GM18499 (cell line): ENCODE results near the gene SUSD5.
"Not testable (repeated sequence)": the region's sequence is repeated elsewhere in the genome, so short reads cannot be mapped to it uniquely, and the experiment has no call there.

Experiments
- ATAC-seq: cut with Tn5 transposase; IDR thresholded peaks from one replicate; pipeline ENCODE4 v1.9.1; 2021; ENCODE audit warnings: moderate number of reproducible peaks; ENCODE audit not compliant: insufficient read depth, unreplicated experiment

Gene SUSD5

GRCh38 chr3:33201195-33201594 is 17.4 kb downstream of the SUSD5 start:
- no peak for ATAC-seq

GRCh38 chr3:33196538-33196937 is 22.1 kb downstream of the SUSD5 start:
- no peak for ATAC-seq

- no peak for ATAC-seq
Measured at GRCh38 chr3:33194303-33194702, 24.3 kb downstream of the SUSD5 start.

- ATAC-seq, result no peak
Measured at GRCh38 chr3:33187368-33187634, 31.3 kb downstream of the SUSD5 start.

- ATAC-seq, result no peak
Measured at GRCh38 chr3:33186524-33187367, 31.9 kb downstream of the SUSD5 start.

GRCh38 chr3:33184863-33185262 is 33.7 kb downstream of the SUSD5 start:
- ATAC-seq, result no peak

GRCh38 chr3:33181641-33182040 is 37.0 kb downstream of the SUSD5 start:
- ATAC-seq, result not testable (repeated sequence)

GRCh38 chr3:33181229-33181628 is 37.4 kb downstream of the SUSD5 start:
- ATAC-seq, result no peak

GRCh38 chr3:33179132-33179531 is 39.5 kb downstream of the SUSD5 start:
- ATAC-seq, result no peak

GRCh38 chr3:33174711-33175414 is 43.7 kb downstream of the SUSD5 start:
- ATAC-seq, result no peak

GRCh38 chr3:33174095-33174494 is 44.5 kb downstream of the SUSD5 start:
- ATAC-seq, result no peak

GRCh38 chr3:33173672-33174071 is 44.9 kb downstream of the SUSD5 start:
- no peak for ATAC-seq

GRCh38 chr3:33173103-33173502 is 45.5 kb downstream of the SUSD5 start:
- no peak for ATAC-seq

- ATAC-seq, result no peak
Measured at GRCh38 chr3:33171580-33171979, 47.0 kb downstream of the SUSD5 start.

GRCh38 chr3:33170531-33170930 is 48.1 kb downstream of the SUSD5 start:
- ATAC-seq, result no peak

- ATAC-seq, result no peak
Measured at GRCh38 chr3:33167716-33168336, 50.8 kb downstream of the SUSD5 start.

GRCh38 chr3:33167284-33167683 is 51.3 kb downstream of the SUSD5 start:
- no peak for ATAC-seq

- no peak for ATAC-seq
Measured at GRCh38 chr3:33166095-33166494, 52.5 kb downstream of the SUSD5 start.

- no peak for ATAC-seq
Measured at GRCh38 chr3:33165372-33165771, 53.2 kb downstream of the SUSD5 start.

- not testable (repeated sequence) for ATAC-seq
Measured at GRCh38 chr3:33162621-33163020, 56.0 kb downstream of the SUSD5 start.

GRCh38 chr3:33159981-33160380 is 58.6 kb downstream of the SUSD5 start:
- no peak for ATAC-seq
